Kidney (tissue), 14 donors: ENCODE measurements around the gene SUN2. TPM values are rescaled to one million over a fixed set of nuclear protein-coding genes. Genes with fewer than 3 reads are reported as not detected.

Experiments
- DNase-seq, 5 donors: peaks; one replicate each; pipeline ENCODE4 v3.0.0-alpha.2; 2013 to 2020
- FAIRE-seq: peaks from 2 replicates; lab custom pipeline; 2012; peaks lifted over from hg19 to GRCh38; lab: Jason Lieb, UNC
- H3K27ac ChIP-seq, 2 donors: one replicate each; pipeline ENCODE4 v1.7.0; 2013; ENCODE audit warnings: low read depth in 2 of 2, low read length in 2 of 2, inconsistent platforms in 1 of 2
- H3K27me3 ChIP-seq: one replicate; pipeline ENCODE4 v1.7.1; 2013; ENCODE audit warnings: low read length, inconsistent platforms; ENCODE audit not compliant: control insufficient read depth, insufficient read depth
- H3K36me3 ChIP-seq, 3 donors: one replicate each; pipeline versions ENCODE4 v1.7.0 to v1.7.1; 2013; ENCODE audit warnings: low read length in 3 of 3, control low read depth in 1 of 3, inconsistent platforms in 1 of 3; ENCODE audit not compliant: insufficient read depth in 3 of 3, control insufficient read depth in 2 of 3
- H3K4me1 ChIP-seq, 3 donors: one replicate each; pipeline versions ENCODE4 v1.7.0 to v1.7.1; 2013; ENCODE audit warnings: low read length in 3 of 3, inconsistent platforms in 1 of 3, low read depth in 1 of 3; ENCODE audit not compliant: control insufficient read depth in 2 of 3, insufficient read depth in 2 of 3
- H3K4me3 ChIP-seq, 3 donors: one replicate each; pipeline versions ENCODE4 v1.7.0 to v1.8.1; 2013; ENCODE audit warnings: low read length in 3 of 3, control low read depth in 1 of 3, inconsistent platforms in 1 of 3
- H3K9ac ChIP-seq, 3 donors: one replicate each; pipeline versions ENCODE4 v1.7.0 to v1.7.1; 2013; ENCODE audit warnings: low read length in 3 of 3, control low read depth in 1 of 3, inconsistent platforms in 1 of 3
- H3K9me3 ChIP-seq, 3 donors: one replicate each; pipeline versions ENCODE4 v1.7.0 to v1.7.1; 2013; ENCODE audit warnings: low read length in 3 of 3, control low read depth in 1 of 3, inconsistent platforms in 1 of 3; ENCODE audit not compliant: control insufficient read depth in 2 of 3, insufficient read depth in 1 of 3
- CTCF ChIP-seq: IDR thresholded peaks from 3 replicates; pipeline ENCODE4 v1.5.1; 2012; ENCODE audit warnings: mild to moderate bottlenecking, moderate library complexity, borderline replicate concordance; ENCODE audit not compliant: insufficient read depth; ENCODE audit errors: extremely low read depth
- intact Hi-C: fragments of 100-400 bp; cut with DNase I; formaldehyde crosslinking; loops from one replicate; pipeline ENCODE4 v1.11.1; 2022
- polyA plus RNA-seq: library from polyadenylated mRNA; stranded (reverse); fragments of 350-450 nt; fragmentation: Illumina TruSeq; extraction: RNeasy Lipid Tissue Mini Kit (QIAGEN cat#74804); gene quantifications from one replicate; pipeline ENCODE4 v1.2.3, GENCODE V29; 2014; ENCODE audit warnings: low read depth, low replicate concordance; ENCODE audit not compliant: insufficient read depth
- total RNA-seq: library from RNA; stranded (reverse); fragmentation: NEBNext Ultra II Directional; extraction: Animal tissue kit (Norgen Biotek cat#: 25700); gene quantifications from one replicate; pipeline ENCODE4 v1.2.1, GENCODE V29; 2021
- donor health status: control.
- donor health status: control.
- donor health status: control.
- donor health status: control.
- donor health status: control.
- donor health status: DM: yes; HTN: yes; CAD: no.
- donor health status: Normal renal cell carcinoma (clear cell type).

Gene SUN2
- total and polyA plus RNA-seq, 2 donors from 2014 or later, result 41.7 to 199 TPM

DNA sequence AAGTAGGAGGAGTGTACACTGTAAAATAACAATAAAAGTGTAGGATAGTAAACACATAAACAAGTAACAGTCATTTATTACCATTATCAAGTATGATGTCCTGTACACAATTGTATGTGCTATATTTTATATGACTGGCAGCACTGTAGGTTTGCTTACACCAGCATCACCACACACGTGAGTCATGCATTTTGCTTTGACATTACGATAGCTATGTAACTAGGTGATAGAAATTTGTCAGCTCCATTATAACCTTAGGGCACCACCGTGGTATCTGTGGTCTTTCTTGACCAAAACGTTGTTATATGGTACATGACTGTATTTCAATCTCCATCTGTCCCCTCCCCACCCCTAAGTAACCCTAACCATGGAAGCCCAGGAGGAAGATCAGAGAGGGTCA, 37.0 kb upstream of the SUN2 start:
- FAIRE-seq, result no peak
- TF ChIP-seq CTCF, result no peak
- no peak for DNase-seq
- Histone ChIP-seq H3K27ac (no peak overlapping the region), H3K9ac (peak overlapping the region in 2 of 3 donors; percentile 79 to 83), H3K9me3 (no peaks in the 10 kb centered on the region), H3K4me3 (peak overlapping the region; percentile 89 to 95 (median 93)), H3K27me3 (no peaks in the 10 kb centered on the region), H3K36me3 (peaks cover 2 to 8% (median 3%) of the 10 kb centered on the region in 3 donors), H3K4me1 (peaks cover 2 to 11% (median 9%) of the 10 kb centered on the region in 3 donors)
- intact Hi-C loops, result no loop called here

DNA sequence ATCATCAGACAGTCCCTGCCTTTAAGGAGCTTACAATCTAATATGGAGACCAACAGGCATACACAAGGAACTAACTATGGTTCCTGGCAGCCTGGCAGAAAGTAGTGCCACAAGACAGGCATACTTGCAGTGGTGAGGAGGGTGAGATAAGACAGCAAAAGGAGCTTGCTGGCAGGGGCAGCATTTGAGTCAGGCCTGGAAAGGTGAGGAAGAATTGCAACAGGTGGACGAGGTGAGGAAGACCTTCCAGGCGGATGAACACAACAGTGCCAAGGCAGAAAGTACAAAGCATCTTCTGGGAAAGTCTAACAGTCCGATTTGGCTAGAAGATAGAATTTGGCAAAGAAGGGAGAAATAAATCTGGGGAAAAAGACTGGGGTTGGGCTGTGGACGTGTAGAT, 33.8 kb upstream of the SUN2 start:
- no peaks in the 10 kb centered on the region for H3K9me3 ChIP-seq
- DNase-seq (peak in 1 of 5 donors; percentile 2), FAIRE-seq (no peak)
- H3K4me1 ChIP-seq, result peaks cover 2 to 15% (median 9%) of the 10 kb centered on the region in 3 donors
- H3K27ac ChIP-seq, result no peak overlapping the region
- no peaks in the 10 kb centered on the region for H3K27me3 ChIP-seq
- TF ChIP-seq CTCF, result no peak
- H3K36me3 ChIP-seq, result peaks cover 2 to 8% (median 3%) of the 10 kb centered on the region in 3 donors
- intact Hi-C loops, result no loop called here
- no peak overlapping the region for H3K4me3 ChIP-seq
- H3K9ac ChIP-seq, result no peak overlapping the region

DNA sequence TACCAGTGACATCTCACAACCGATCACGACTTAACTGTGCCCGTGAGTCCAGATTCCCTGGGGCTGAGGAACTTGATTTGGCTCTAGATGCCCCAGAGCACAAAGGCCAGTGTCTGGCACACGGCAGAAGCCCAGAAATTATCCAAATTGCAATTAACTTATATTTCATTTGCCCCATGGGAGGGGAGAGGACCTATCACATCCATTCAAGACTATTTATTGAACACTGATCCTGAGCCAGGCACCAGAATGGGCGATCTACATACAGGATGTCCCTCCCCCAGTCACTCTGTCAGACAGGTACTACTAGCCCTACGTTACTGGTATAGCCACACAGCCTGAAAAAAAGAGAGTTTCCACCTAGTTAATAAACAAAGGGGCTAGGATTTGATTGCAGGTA, 33.0 kb upstream of the SUN2 start:
- Histone ChIP-seq H3K27ac (peak overlapping the region; percentile 2 to 42), H3K36me3 (peaks cover 2 to 8% (median 3%) of the 10 kb centered on the region in 3 donors), H3K27me3 (no peaks in the 10 kb centered on the region), H3K9ac (no peak overlapping the region), H3K4me3 (no peak overlapping the region), H3K9me3 (no peaks in the 10 kb centered on the region), H3K4me1 (peaks cover 2 to 11% (median 9%) of the 10 kb centered on the region in 3 donors)
- DNase-seq (no peak), FAIRE-seq (no peak)
- TF ChIP-seq CTCF, result no peak
- intact Hi-C loops, result no loop called here
